ENCODE measurements around the gene ZBTB49. TPM values are rescaled to one million over a fixed set of nuclear protein-coding genes. Genes with fewer than 3 reads are reported as not detected.
A peak's percentile ranks its signal among the peaks of the same experiment; 100 is the strongest.

The ZBTB49 gene
- total and polyA plus RNA-seq, 2 of the 13 experiments (the other 11 are each of a cell fraction or from before 2014, with no cell fraction given) = 3.3 to 4.3 TPM

GRCh38 chr4:4334798-4335520 is 44.9 kb downstream of the ZBTB49 start (continued):
- TF ChIP-seq CEBPZ (IDR thresholded peaks at IDR 0.05; ENCODE audit: low read length) (no peak), NBN (conservative IDR thresholded peaks at IDR 0.05) (no peak), ZNF143 (CRISPR knock-in tag; IDR thresholded peaks at IDR 0.05) (no peak), ZSCAN31 (CRISPR knock-in tag; IDR thresholded peaks at IDR 0.05; ENCODE audit: low read depth) (no peak), BATF2 (CRISPR knock-in tag; IDR thresholded peaks at IDR 0.05) (no peak), HMGXB3 (CRISPR knock-in tag; IDR thresholded peaks at IDR 0.05; ENCODE audit: borderline replicate concordance) (no peak), PBX2 (CRISPR knock-in tag; IDR thresholded peaks at IDR 0.05) (no peak), CHD2 (IDR thresholded peaks at IDR 0.05; ENCODE audit: low read depth, low read length) (peak; percentile 89), ATF4 (CRISPR knock-in tag; IDR thresholded peaks at IDR 0.05) (no peak), TBL1XR1 (IDR thresholded peaks at IDR 0.05; ENCODE audit: borderline replicate concordance, low read length, partially characterized antibody) (no peak), ZNF121 (CRISPR knock-in tag; IDR thresholded peaks at IDR 0.05) (no peak), ZNF280D (CRISPR knock-in tag; IDR thresholded peaks at IDR 0.05) (no peak)
